Activated CD4-positive, alpha-beta T cell treated with anti-CD3 and anti-CD28 coated beads, Interleukin-2, amount 10 ng/mL, durations not matched to agents 7 days and 5 days (primary cell): ENCODE measurements around the gene HOXA6. TPM values are rescaled to one million over a fixed set of nuclear protein-coding genes. Genes with fewer than 3 reads are reported as not detected.

Experiments
- CTCF ChIA-PET: fragments of 350-600 bp; sonication (Branson Sonifier 250); formaldehyde crosslinking; loops from one replicate; lab custom pipeline; 2021; ENCODE audit warnings: antibody characterized with exemption; lab: Charles Lee
- POLR2A ChIA-PET: fragments of 350-600 bp; sonication (Branson Sonifier 250); formaldehyde crosslinking; loops from one replicate; lab custom pipeline; 2021; ENCODE audit warnings: antibody characterized with exemption; lab: Charles Lee
- DNase-seq: peaks from one replicate; pipeline ENCODE4 v3.0.0-alpha.2; 2020
- H3K27ac Mint-ChIP-seq: one replicate; pipeline ENCODE4 v1.8.0; 2021; ENCODE audit warnings: mild to moderate bottlenecking, moderate library complexity, mixed read lengths
- H3K27me3 Mint-ChIP-seq: one replicate; pipeline ENCODE4 v1.8.0; 2021; ENCODE audit warnings: mixed read lengths
- H3K36me3 Mint-ChIP-seq: one replicate; pipeline ENCODE4 v1.8.0; 2021; ENCODE audit warnings: low read depth, mixed read lengths
- H3K4me1 Mint-ChIP-seq: one replicate; pipeline ENCODE4 v1.8.0; 2021; ENCODE audit warnings: mixed read lengths
- H3K4me3 Mint-ChIP-seq: one replicate; pipeline ENCODE4 v1.8.0; 2021; ENCODE audit warnings: mild to moderate bottlenecking, moderate library complexity, mixed read lengths
- H3K9me3 Mint-ChIP-seq: one replicate; pipeline ENCODE4 v1.8.0; 2021; ENCODE audit warnings: mixed read lengths
- total RNA-seq, 2 experiments: library from RNA; stranded (reverse); gene quantifications; one replicate each; pipeline ENCODE4 v1.2.3, GENCODE V29; 2021

The HOXA6 gene
- total RNA-seq, 2 experiments from 2014 or later: not detected

- Mint-ChIP-seq H3K9me3 (no peaks in the 10 kb centered on the region), H3K4me1 (no peaks in the 10 kb centered on the region), H3K4me3 (no peak overlapping the region), H3K36me3 (no peaks in the 10 kb centered on the region), H3K27me3 (peaks cover 32% of the 10 kb centered on the region), H3K27ac (no peak overlapping the region)
- ChIA-PET CTCF (interaction anchor here (0.7 to 1.2 kb wide), 2 partner anchors 9 to 41 kb away, joined by 4 to 6 read pairs; no protein-coding TSS in a partner anchor), POLR2A (no interaction called here)
- DNase-seq: no peak
These were observed 6.2 kb downstream of the HOXA6 start for GRCh38 chr7:27141137-27141922.

DNA sequence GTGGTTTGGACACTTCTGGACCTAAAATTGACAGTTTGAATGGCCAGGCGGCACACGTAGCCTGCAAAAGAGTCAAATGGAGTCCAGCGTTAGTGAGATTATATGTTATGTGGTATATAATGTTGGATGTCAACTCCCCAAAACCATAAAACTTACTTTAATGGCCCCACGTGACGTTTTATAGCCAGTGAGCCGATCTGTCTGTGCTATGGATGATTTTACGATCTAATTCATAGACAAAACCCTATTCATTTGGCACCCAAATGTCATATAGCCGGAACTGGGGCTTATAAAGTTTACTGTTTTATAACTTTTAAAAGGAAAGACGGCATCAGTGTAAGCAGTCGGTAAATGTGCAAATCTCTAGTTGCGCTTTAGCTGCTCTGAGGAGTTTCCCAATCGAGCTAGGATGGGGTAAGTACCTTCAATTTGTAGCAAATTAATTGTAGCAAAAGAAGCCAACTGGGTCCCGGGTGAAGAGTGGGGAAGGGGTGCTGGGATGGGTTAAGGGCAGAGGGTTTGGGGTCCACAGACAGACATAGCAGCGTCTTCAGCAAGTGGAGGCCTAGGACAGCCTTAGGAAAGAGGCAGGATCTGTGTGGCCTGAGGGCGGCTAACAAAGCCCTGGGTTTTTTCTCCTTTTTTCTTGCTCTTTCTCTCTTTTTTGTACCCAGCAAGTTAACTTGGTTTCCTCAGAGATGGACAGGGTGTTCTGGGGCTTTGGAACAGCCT, 7.3 kb downstream of the HOXA6 start:
- H3K4me3 Mint-ChIP-seq: no peak overlapping the region
- H3K27ac Mint-ChIP-seq: no peak overlapping the region
- no peak for DNase-seq
- ChIA-PET CTCF (interaction anchor here (1.2 kb wide), 1 partner anchor 10 kb away, joined by 6 read pairs; no protein-coding TSS in a partner anchor), POLR2A (no interaction called here)
- no peaks in the 10 kb centered on the region for H3K9me3 Mint-ChIP-seq
- peaks cover 6% of the 10 kb centered on the region for H3K4me1 Mint-ChIP-seq
- peaks cover 38% of the 10 kb centered on the region for H3K27me3 Mint-ChIP-seq
- no peaks in the 10 kb centered on the region for H3K36me3 Mint-ChIP-seq

DNA sequence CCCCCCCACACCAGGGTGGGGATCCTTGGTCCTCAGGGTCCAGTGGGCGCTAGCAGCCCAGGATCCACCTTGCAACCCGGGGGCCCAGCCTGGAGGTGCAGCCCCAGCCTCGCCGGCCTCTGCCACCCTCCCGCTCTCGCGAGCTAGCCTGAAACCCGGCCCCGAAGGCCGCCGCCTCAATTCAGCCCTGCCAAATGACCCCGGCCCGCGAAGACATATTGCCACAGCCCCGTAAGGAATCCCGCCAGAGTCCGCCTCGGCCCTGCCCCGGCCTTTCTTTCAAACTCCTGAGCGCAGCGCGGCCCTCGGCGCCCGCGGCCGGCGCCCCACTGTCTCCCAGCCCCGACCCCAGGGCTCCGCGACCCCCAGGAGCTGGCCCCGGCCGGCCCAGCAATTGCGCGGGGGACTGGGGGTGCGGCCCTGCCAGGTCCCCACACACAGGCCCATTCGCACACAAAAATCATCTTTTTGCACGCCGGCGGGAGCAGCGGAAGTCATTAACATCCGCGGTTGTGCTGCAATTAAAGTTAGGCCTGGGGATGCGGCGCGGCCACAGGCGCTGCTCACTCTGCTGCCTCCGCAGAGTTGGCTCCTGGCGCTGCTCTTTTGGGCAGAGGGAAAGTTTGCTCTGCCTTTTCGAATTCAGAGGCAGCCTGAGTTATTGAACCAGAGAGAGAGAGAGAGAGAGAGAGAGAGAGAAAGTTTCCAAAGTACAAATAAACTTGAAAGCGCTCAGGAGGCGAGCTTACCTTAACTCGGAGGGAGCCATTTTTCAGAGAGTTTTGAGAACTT, 8.0 kb downstream of the HOXA6 start:
- DNase-seq: no peak
- peaks cover 13% of the 10 kb centered on the region for H3K4me1 Mint-ChIP-seq
- H3K9me3 Mint-ChIP-seq: no peaks in the 10 kb centered on the region
- CTCF ChIA-PET: interaction anchor here (1.2 kb wide), 1 partner anchor 11 kb away, joined by 6 read pairs; no protein-coding TSS in a partner anchor
- POLR2A ChIA-PET: no interaction called here
- no peak overlapping the region for H3K27ac Mint-ChIP-seq
- no peak overlapping the region for H3K4me3 Mint-ChIP-seq
- H3K36me3 Mint-ChIP-seq: no peaks in the 10 kb centered on the region
- H3K27me3 Mint-ChIP-seq: peaks cover 46% of the 10 kb centered on the region

GRCh38 chr7:27138985-27139333, 8.6 kb downstream of the HOXA6 start:
- no peak overlapping the region for H3K4me3 Mint-ChIP-seq
- no peak overlapping the region for H3K27ac Mint-ChIP-seq
- CTCF ChIA-PET: no interaction called here
- no peaks in the 10 kb centered on the region for H3K9me3 Mint-ChIP-seq
- POLR2A ChIA-PET: no interaction called here
- no peaks in the 10 kb centered on the region for H3K36me3 Mint-ChIP-seq
- DNase-seq: no peak
- H3K27me3 Mint-ChIP-seq: peaks cover 52% of the 10 kb centered on the region
- peaks cover 19% of the 10 kb centered on the region for H3K4me1 Mint-ChIP-seq

DNA sequence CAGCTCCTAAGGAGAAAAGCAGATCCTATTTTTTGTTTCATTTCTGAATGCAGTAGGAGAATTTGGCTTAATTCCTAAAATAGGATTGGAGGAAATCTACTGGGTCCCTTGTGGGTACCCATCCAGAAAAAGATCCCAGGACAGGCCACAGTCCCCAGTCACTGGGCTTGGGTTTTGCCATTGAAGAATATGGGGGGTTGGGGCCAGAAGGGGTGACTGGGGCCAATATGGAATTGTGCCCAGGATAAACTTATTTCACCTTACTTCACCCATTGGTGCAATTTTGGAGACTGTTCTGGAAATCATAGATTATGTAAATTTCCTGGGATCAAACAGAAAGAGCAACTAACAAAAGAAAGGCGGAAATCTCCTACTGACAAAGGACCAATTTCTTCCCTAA, 9.1 kb downstream of the HOXA6 start:
- no peak for DNase-seq
- Mint-ChIP-seq H3K4me3 (no peak overlapping the region), H3K36me3 (no peaks in the 10 kb centered on the region), H3K27me3 (peaks cover 57% of the 10 kb centered on the region), H3K9me3 (no peaks in the 10 kb centered on the region), H3K27ac (no peak overlapping the region), H3K4me1 (peaks cover 21% of the 10 kb centered on the region)
- POLR2A ChIA-PET: no interaction called here
- CTCF ChIA-PET: no interaction called here

DNA sequence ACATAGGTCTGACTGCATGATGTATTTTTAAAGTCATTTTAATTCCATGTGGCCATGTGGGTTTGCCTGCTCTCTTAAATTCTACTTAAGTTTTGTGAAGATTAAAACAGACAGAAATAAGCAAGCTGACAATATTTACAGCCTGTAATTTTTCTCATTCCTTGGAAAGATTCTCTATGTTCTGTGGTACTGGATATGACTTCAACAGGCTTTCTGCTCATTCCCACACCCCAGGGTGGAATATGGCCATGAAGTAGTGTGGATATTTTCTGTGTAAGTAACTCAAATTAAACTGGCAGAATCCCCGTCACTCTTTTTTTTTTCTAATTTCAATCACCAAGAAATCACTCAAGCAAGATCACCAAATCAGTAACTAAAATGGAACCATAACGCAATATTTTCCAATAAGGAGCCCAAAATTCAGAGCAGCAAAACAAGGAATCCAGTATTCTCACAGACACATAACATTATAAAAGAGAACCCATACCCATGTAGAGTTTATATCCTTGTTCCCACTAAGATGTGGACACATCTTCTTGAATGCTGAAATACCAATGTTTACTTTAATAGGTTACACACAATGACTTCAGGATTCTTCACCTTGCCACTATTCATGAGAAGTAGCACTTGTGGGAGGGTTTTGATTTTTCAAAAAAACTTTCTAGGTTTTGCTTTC, 9.8 kb downstream of the HOXA6 start:
- ChIA-PET CTCF (no interaction called here), POLR2A (no interaction called here)
- Mint-ChIP-seq H3K27me3 (peaks cover 61% of the 10 kb centered on the region), H3K27ac (no peak overlapping the region), H3K4me3 (no peak overlapping the region), H3K4me1 (peaks cover 21% of the 10 kb centered on the region), H3K36me3 (no peaks in the 10 kb centered on the region), H3K9me3 (no peaks in the 10 kb centered on the region)
- no peak for DNase-seq

- peaks cover 21% of the 10 kb centered on the region for H3K4me1 Mint-ChIP-seq
- peaks cover 66% of the 10 kb centered on the region for H3K27me3 Mint-ChIP-seq
- ChIA-PET CTCF (interaction anchor here (0.5 to 1.2 kb wide), 2 partner anchors 16 to 72 kb away, joined by 4 to 6 read pairs; no protein-coding TSS in a partner anchor), POLR2A (interaction anchor here (0.6 kb wide), 1 partner anchor 427 kb away, joined by 3 read pairs; no protein-coding TSS in a partner anchor)
- peaks cover 2% of the 10 kb centered on the region for H3K9me3 Mint-ChIP-seq
- DNase-seq: no peak
- no peaks in the 10 kb centered on the region for H3K36me3 Mint-ChIP-seq
- no peak overlapping the region for H3K4me3 Mint-ChIP-seq
- no peak overlapping the region for H3K27ac Mint-ChIP-seq
These were observed 13.2 kb downstream of the HOXA6 start for GRCh38 chr7:27134392-27134791.

- no peak overlapping the region for H3K27ac Mint-ChIP-seq
- H3K36me3 Mint-ChIP-seq: no peaks in the 10 kb centered on the region
- ChIA-PET POLR2A (interaction anchor here (0.6 kb wide), 1 partner anchor 426 kb away, joined by 3 read pairs; no protein-coding TSS in a partner anchor), CTCF (no interaction called here)
- no peak for DNase-seq
- H3K4me3 Mint-ChIP-seq: no peak overlapping the region
- peaks cover 69% of the 10 kb centered on the region for H3K27me3 Mint-ChIP-seq
- H3K9me3 Mint-ChIP-seq: peaks cover 2% of the 10 kb centered on the region
- peaks cover 21% of the 10 kb centered on the region for H3K4me1 Mint-ChIP-seq
These were observed 14.0 kb downstream of the HOXA6 start for GRCh38 chr7:27133409-27134231.

- ChIA-PET POLR2A (no interaction called here), CTCF (no interaction called here)
- H3K4me1 Mint-ChIP-seq: peaks cover 21% of the 10 kb centered on the region
- no peak overlapping the region for H3K4me3 Mint-ChIP-seq
- H3K27me3 Mint-ChIP-seq: peaks cover 71% of the 10 kb centered on the region
- H3K27ac Mint-ChIP-seq: no peak overlapping the region
- H3K9me3 Mint-ChIP-seq: peaks cover 2% of the 10 kb centered on the region
- H3K36me3 Mint-ChIP-seq: no peaks in the 10 kb centered on the region
- DNase-seq: no peak
These were observed 14.6 kb downstream of the HOXA6 start for GRCh38 chr7:27132978-27133377.

GRCh38 chr7:27132214-27132613, 15.4 kb downstream of the HOXA6 start:
- no peak overlapping the region for H3K27ac Mint-ChIP-seq
- ChIA-PET POLR2A (no interaction called here), CTCF (interaction anchor here (0.5 to 1.5 kb wide), 2 partner anchors 13 to 891 kb away, joined by 5 to 6 read pairs; no protein-coding TSS in a partner anchor)
- H3K9me3 Mint-ChIP-seq: peaks cover 2% of the 10 kb centered on the region
- H3K27me3 Mint-ChIP-seq: peaks cover 71% of the 10 kb centered on the region
- DNase-seq: no peak
- H3K4me3 Mint-ChIP-seq: no peak overlapping the region
- peaks cover 21% of the 10 kb centered on the region for H3K4me1 Mint-ChIP-seq
- no peaks in the 10 kb centered on the region for H3K36me3 Mint-ChIP-seq

DNA sequence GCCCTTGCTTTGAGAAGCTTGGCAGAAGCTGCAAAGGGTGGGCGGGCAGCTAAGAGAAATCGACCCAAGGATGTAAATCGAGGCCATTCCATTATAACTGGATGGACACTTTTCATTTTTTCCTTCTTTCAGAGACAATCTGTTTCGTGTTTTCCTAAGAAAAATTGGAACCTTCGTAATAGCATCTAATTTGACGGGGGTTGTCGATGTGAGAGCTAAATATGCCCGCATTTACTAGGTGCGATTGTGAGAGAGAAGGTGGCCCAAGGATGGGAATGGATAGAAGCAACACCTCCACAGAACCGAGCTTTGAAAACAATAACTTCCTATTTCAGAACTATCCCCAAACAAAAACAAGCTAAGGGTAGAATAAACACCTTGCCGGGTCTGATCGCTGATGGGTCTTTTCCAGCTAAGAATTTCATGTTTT, 16.2 kb downstream of the HOXA6 start:
- Mint-ChIP-seq H3K27me3 (peaks cover 72% of the 10 kb centered on the region), H3K9me3 (peaks cover 2% of the 10 kb centered on the region), H3K4me1 (peaks cover 21% of the 10 kb centered on the region), H3K27ac (no peak overlapping the region), H3K36me3 (no peaks in the 10 kb centered on the region), H3K4me3 (peak overlapping the region; percentile 43)
- CTCF ChIA-PET: interaction anchor here (0.5 to 1.5 kb wide), 3 partner anchors 12 to 891 kb away, joined by 3 to 6 read pairs (median 5); no protein-coding TSS in a partner anchor
- POLR2A ChIA-PET: no interaction called here
- DNase-seq: no peak
